ENCODE data around the gene WDSUB1.

DNA sequence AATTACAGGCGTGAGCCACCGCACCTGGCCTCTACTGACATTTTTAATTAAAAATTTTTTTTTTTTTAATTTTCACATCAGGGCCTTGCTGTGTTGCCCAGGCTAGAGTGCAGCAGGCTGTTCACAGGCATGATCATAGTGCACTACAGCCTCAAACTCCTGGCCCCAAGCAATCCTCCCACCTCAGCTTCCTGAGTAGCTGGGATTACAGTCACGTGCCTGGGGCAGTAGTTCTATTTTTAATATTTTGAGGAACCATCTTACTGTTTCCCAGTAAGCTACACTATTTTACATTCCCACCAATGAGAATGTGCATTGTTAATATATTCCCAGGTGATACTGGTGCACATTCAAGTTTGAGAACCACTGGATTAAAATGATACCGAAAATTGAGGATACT is 92.7 kb downstream of the WDSUB1 start:
- TF ChIP-seq, protein P1, sequence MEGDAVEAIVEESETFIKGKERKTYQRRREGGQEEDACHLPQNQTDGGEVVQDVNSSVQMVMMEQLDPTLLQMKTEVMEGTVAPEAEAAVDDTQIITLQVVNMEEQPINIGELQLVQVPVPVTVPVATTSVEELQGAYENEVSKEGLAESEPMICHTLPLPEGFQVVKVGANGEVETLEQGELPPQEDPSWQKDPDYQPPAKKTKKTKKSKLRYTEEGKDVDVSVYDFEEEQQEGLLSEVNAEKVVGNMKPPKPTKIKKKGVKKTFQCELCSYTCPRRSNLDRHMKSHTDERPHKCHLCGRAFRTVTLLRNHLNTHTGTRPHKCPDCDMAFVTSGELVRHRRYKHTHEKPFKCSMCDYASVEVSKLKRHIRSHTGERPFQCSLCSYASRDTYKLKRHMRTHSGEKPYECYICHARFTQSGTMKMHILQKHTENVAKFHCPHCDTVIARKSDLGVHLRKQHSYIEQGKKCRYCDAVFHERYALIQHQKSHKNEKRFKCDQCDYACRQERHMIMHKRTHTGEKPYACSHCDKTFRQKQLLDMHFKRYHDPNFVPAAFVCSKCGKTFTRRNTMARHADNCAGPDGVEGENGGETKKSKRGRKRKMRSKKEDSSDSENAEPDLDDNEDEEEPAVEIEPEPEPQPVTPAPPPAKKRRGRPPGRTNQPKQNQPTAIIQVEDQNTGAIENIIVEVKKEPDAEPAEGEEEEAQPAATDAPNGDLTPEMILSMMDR (IDR thresholded peaks at IDR 0.05; ENCODE audit: low read depth, low read length, poor library complexity, severe bottlenecking) = no peak
- TF ChIP-seq EZH2phosphoT487 (IDR thresholded peaks at IDR 0.05; ENCODE audit: borderline replicate concordance, low read length) = no peak
